K562 (cell line): ENCODE data around the gene CBLIF. TPM values are rescaled to one million over a fixed set of nuclear protein-coding genes. Genes with fewer than 3 reads are reported as not detected.
A peak's percentile ranks its signal among the peaks of the same experiment; 100 is the strongest.

Source experiments
- CTCF ChIP-seq, 3 experiments: IDR thresholded peaks in 2 of 3; conservative IDR thresholded peaks in 1 of 3; 2 replicates each; pipeline ENCODE4 v1.5.1; 2011 to 2012; ENCODE audit warnings: low read length in 3 of 3, mild to moderate bottlenecking in 3 of 3, control low read depth in 2 of 3, improper control_type of control experiment in 1 of 3, inconsistent platforms in 1 of 3, low read depth in 1 of 3, mixed read lengths in 1 of 3, moderate library complexity in 1 of 3; ENCODE audit not compliant: insufficient read depth in 2 of 3
- E2F3 ChIP-seq: fragments of 250-450 bp; sonication (Bioruptor Pico); IDR thresholded peaks from 2 replicates; pipeline ENCODE4 v1.4.0; 2020; ENCODE audit warnings: mild to moderate bottlenecking
- FOXP1 ChIP-seq: sonication (generic); formaldehyde crosslinking; IDR thresholded peaks from 2 replicates; pipeline ENCODE4 v1.8.0; 2022; ENCODE audit warnings: mild to moderate bottlenecking, missing genetic modification reagents
- HLTF ChIP-seq: fragments of 450-650 bp; IDR thresholded peaks from 2 replicates; pipeline ENCODE4 v1.6.1; 2016
- KDM1A ChIP-seq, 2 experiments: fragments of 450-650 bp; IDR thresholded peaks; 2 replicates each; pipeline ENCODE4 v1.6.1; 2016; ENCODE audit warnings: mild to moderate bottlenecking in 2 of 2
- MAZ ChIP-seq, 2 experiments: fragments of 450-650 bp in 1 of 2; sonication (generic) in 1 of 2; formaldehyde crosslinking; IDR thresholded peaks in 1 of 2; conservative IDR thresholded peaks in 1 of 2; 2 replicates each; pipeline versions ENCODE4 v1.4.0 to v1.5.0; 2020; ENCODE audit warnings: mild to moderate bottlenecking in 1 of 2, missing genetic modification reagents in 1 of 2
- MYBL2 ChIP-seq, 2 experiments: fragments of 450-650 bp in 1 of 2; sonication (generic) in 1 of 2; formaldehyde crosslinking in 1 of 2; IDR thresholded peaks; 2 replicates each; pipeline versions ENCODE4 v1.6.1 to v1.8.1; 2017 to 2022; ENCODE audit warnings: borderline replicate concordance in 1 of 2, inconsistent platforms in 1 of 2, low read depth in 1 of 2, mild to moderate bottlenecking in 1 of 2, missing genetic modification reagents in 1 of 2, moderate library complexity in 1 of 2
- NBN ChIP-seq: fragments of 450-650 bp; IDR thresholded peaks from 2 replicates; pipeline ENCODE4 v1.6.1; 2016; ENCODE audit warnings: low read depth, mild to moderate bottlenecking
- NFIC ChIP-seq: fragments of 450-650 bp; IDR thresholded peaks from 2 replicates; pipeline ENCODE4 v1.6.1; 2017; ENCODE audit warnings: mild to moderate bottlenecking, inconsistent platforms
- PHB2 ChIP-seq: fragments of 450-650 bp; IDR thresholded peaks from 2 replicates; pipeline ENCODE4 v1.6.1; 2017; ENCODE audit warnings: low read depth
- PTBP1 ChIP-seq: fragments of 200-400 bp; formaldehyde crosslinking; IDR thresholded peaks from 2 replicates; pipeline ENCODE4 v1.6.1; 2017; ENCODE audit warnings: low read depth, low read length
- RB1 ChIP-seq: fragments of 450-650 bp; IDR thresholded peaks from 2 replicates; pipeline ENCODE4 v1.6.1; 2017; ENCODE audit warnings: low read depth, mild to moderate bottlenecking
- RBFOX2 ChIP-seq: fragments of 200-400 bp; formaldehyde crosslinking; IDR thresholded peaks from 2 replicates; pipeline ENCODE4 v1.6.1; 2017; ENCODE audit warnings: low read depth, mild to moderate bottlenecking, low read length, moderate library complexity
- RBM25 ChIP-seq: fragments of 200-400 bp; formaldehyde crosslinking; IDR thresholded peaks from 2 replicates; pipeline ENCODE4 v1.6.1; 2018; ENCODE audit warnings: low read length, low read depth, moderate library complexity; ENCODE audit not compliant: severe bottlenecking
- RNF2 ChIP-seq: sonication (generic); IDR thresholded peaks from 2 replicates; pipeline ENCODE4 v1.6.1; 2016
- SAFB ChIP-seq: fragments of 200-400 bp; formaldehyde crosslinking; IDR thresholded peaks from 2 replicates; pipeline ENCODE4 v1.6.1; 2017; ENCODE audit warnings: low read depth, low read length, borderline replicate concordance
- SMARCA5 ChIP-seq: fragments of 450-650 bp; IDR thresholded peaks from 2 replicates; pipeline ENCODE4 v1.6.1; 2016
- SMC3 ChIP-seq: conservative IDR thresholded peaks from 2 replicates; pipeline ENCODE4 v1.6.1; 2011; ENCODE audit warnings: low read depth, low read length, improper control_type of control experiment; ENCODE audit not compliant: insufficient read depth
- ZBTB43 ChIP-seq: sonication (generic); formaldehyde crosslinking; IDR thresholded peaks from 2 replicates; pipeline ENCODE4 v1.8.0; 2023; ENCODE audit warnings: mild to moderate bottlenecking, missing genetic modification reagents
- ZBTB7A ChIP-seq: IDR thresholded peaks from 2 replicates; pipeline ENCODE4 v1.6.1; 2011; ENCODE audit warnings: low read depth, mild to moderate bottlenecking, low read length, moderate library complexity, borderline replicate concordance; ENCODE audit not compliant: control insufficient read depth
- ZNF121 ChIP-seq: sonication (generic); formaldehyde crosslinking; conservative IDR thresholded peaks from 2 replicates; pipeline ENCODE4 v1.8.0; 2022; ENCODE audit warnings: missing genetic modification reagents
- ZNF280B ChIP-seq: fragments of 250-450 bp; sonication (Bioruptor Pico); IDR thresholded peaks from 2 replicates; pipeline ENCODE4 v1.5.1; 2021; ENCODE audit warnings: mild to moderate bottlenecking
- ZNF551 ChIP-seq: fragments of 250-450 bp; sonication (Bioruptor Pico); IDR thresholded peaks from 2 replicates; pipeline ENCODE4 v1.5.0; 2021; ENCODE audit warnings: mild to moderate bottlenecking, moderate library complexity
- ZNF668 ChIP-seq: fragments of 250-450 bp; sonication (Bioruptor Pico); IDR thresholded peaks from 2 replicates; pipeline ENCODE4 v1.8.0; 2022; ENCODE audit warnings: mild to moderate bottlenecking, inconsistent platforms
- polyA plus RNA-seq, 8 experiments: library from polyadenylated mRNA; depleted of rRNA in 4 of 8; stranded (reverse) in 5 of 8; unstranded in 3 of 8; fragments of >200 nt; fragmentation: Nextera tagmentation in 2 of 8; fragmentation: Illumina TruSeq in 1 of 8; extraction: Ambion mirVana in 2 of 8; extraction: Trizol in 1 of 8; gene quantifications; 2 replicates each; pipeline versions ENCODE4 v1.2.1 to v1.2.3, GENCODE V29; 2011 to 2014; ENCODE audit warnings: inconsistent platforms in 1 of 8, missing spikeins in 1 of 8
- total RNA-seq, 7 experiments: library from RNA; depleted of rRNA in 6 of 7; stranded (reverse); fragments of >200 nt in 6 of 7; fragmentation: Illumina TruSeq in 2 of 7; extraction: Trizol in 2 of 7; gene quantifications; 2 replicates each; pipeline versions ENCODE4 v1.2.1 to v1.2.3, GENCODE V29; 2011 to 2021; ENCODE audit warnings: low replicate concordance in 1 of 7

Gene CBLIF
- total and polyA plus RNA-seq, 9 of the 15 experiments (the other 6 are each of a cell fraction or from before 2014, with no cell fraction given): 0.07 to 0.83 (median 0.54) TPM

- TF ChIP-seq RBM25 (no peak), FOXP1 (CRISPR knock-in tag) (no peak), ZNF668 (CRISPR knock-in tag) (no peak), ZBTB43 (CRISPR knock-in tag) (no peak), RBFOX2 (no peak), RB1 (no peak), NBN (no peak), ZNF121 (CRISPR knock-in tag) (no peak), NFIC (0 out of 2 replicates have a peak, but pooled peaks have one; percentile 8), CTCF (IDR thresholded peaks at IDR 0.05 in 2 of 3, conservative IDR thresholded peaks at IDR 0.05 in 1 of 3; ENCODE audit: insufficient read depth in 2 of 3, low read depth in 1 of 3, low read length in 3 of 3) (peak; percentile 78 to 87 (median 81)), E2F3 (CRISPR knock-in tag) (no peak), RNF2 (no peak), MYBL2 (IDR thresholded peaks at IDR 0.05; ENCODE audit: low read depth) (no peak), MYBL2 (CRISPR knock-in tag; IDR thresholded peaks at IDR 0.05; ENCODE audit: borderline replicate concordance) (no peak), SAFB (no peak), ZNF551 (CRISPR knock-in tag) (no peak), PHB2 (no peak), PTBP1 (no peak), SMARCA5 (no peak), ZNF280B (CRISPR knock-in tag) (no peak), KDM1A (IDR thresholded peaks at IDR 0.05) (no peak), ZBTB7A (no peak), SMC3 (peak; percentile 82), HLTF (no peak), MAZ (CRISPR knock-in tag; conservative IDR thresholded peaks at IDR 0.05 in 1 of 2, IDR thresholded peaks at IDR 0.05 in 1 of 2) (peak in 1 of 2 experiments; percentile 56; a peak in 1 of 4 replicates)
These were observed 22.2 kb downstream of the CBLIF start (continued) for GRCh38 chr11:59822989-59823566.
